SK-N-SH (cell line): ENCODE measurements around the gene PLBD2. TPM values are rescaled to one million over a fixed set of nuclear protein-coding genes. Genes with fewer than 3 reads are reported as not detected.
A peak's percentile ranks its signal among the peaks of the same experiment; 100 is the strongest.

Source experiments
- CTCF ChIA-PET: fragments of 300-600, 350-600 bp; formaldehyde crosslinking; extraction: SDS; loops from one replicate; lab custom pipeline; 2021; lab: Yijun Ruan, JAX
- POLR2A ChIA-PET: fragments of 350-600 bp; sonication (Branson Sonifier 250); formaldehyde crosslinking; extraction: SDS; loops from one replicate; lab custom pipeline; 2020; ENCODE audit warnings: antibody characterized with exemption, inconsistent platforms; lab: Yijun Ruan, JAX
- DNase-seq: peaks from one replicate; pipeline ENCODE4 v3.0.0; 2012
- H2AFZ ChIP-seq: fragments of 200-600 bp; sonication (generic); 2 replicates; pipeline ENCODE4 v1.8.1; 2016; ENCODE audit warnings: antibody characterized with exemption, mild to moderate bottlenecking, low read depth
- H3F3A ChIP-seq: fragments of 200-600 bp; sonication (generic); replicated peaks from 2 replicates; pipeline ENCODE3; 2016; ENCODE audit warnings: antibody characterized with exemption, mild to moderate bottlenecking; ENCODE audit not compliant: insufficient read depth
- H3K27ac ChIP-seq, 2 experiments: fragments of 200-500 bp in 1 of 2; fragments of 200-600 bp in 1 of 2; sonication (Bioruptor generic) in 1 of 2; sonication (generic), shearing (Covaris generic) in 1 of 2; 2 replicates each; pipeline versions ENCODE4 v1.5.1 to v1.6.1; 2014 to 2016; ENCODE audit warnings: low read depth in 2 of 2, inconsistent platforms in 1 of 2, low read length in 1 of 2, mild to moderate bottlenecking in 1 of 2, mixed read lengths in 1 of 2
- H3K27me3 ChIP-seq: fragments of 200-600 bp; sonication (generic), shearing (Covaris generic); 2 replicates; pipeline ENCODE4 v1.6.1; 2016; ENCODE audit warnings: mixed run types; ENCODE audit not compliant: insufficient read depth
- H3K36me3 ChIP-seq, 2 experiments: fragments of 200-500 bp in 1 of 2; fragments of 200-600 bp in 1 of 2; sonication (Bioruptor generic) in 1 of 2; sonication (generic) in 1 of 2; replicated peaks in 1 of 2; 2 replicates each; pipeline versions ENCODE3 to v1.5.1; 2014 to 2016; ENCODE audit warnings: low read length in 1 of 2, mild to moderate bottlenecking in 1 of 2; ENCODE audit not compliant: insufficient read depth in 2 of 2, control insufficient read depth in 1 of 2
- H3K4me1 ChIP-seq, 2 experiments: fragments of 200-500 bp in 1 of 2; fragments of 200-600 bp in 1 of 2; sonication (Bioruptor generic) in 1 of 2; sonication (generic), shearing (Covaris generic) in 1 of 2; 2 replicates each; pipeline versions ENCODE4 v1.5.1 to v1.6.1; 2014 to 2016; ENCODE audit warnings: low read depth in 1 of 2, low read length in 1 of 2, mixed run types in 1 of 2; ENCODE audit not compliant: insufficient read depth in 2 of 2, control insufficient read depth in 1 of 2
- H3K4me2 ChIP-seq: fragments of 200-600 bp; sonication (generic), shearing (Covaris generic); 2 replicates; pipeline ENCODE4 v1.6.1; 2017; ENCODE audit warnings: mixed run types
- H3K4me3 ChIP-seq, 2 experiments: fragments of 200-500 bp in 1 of 2; fragments of 200-600 bp in 1 of 2; sonication (Bioruptor generic) in 1 of 2; sonication (generic), shearing (Covaris generic) in 1 of 2; 2 replicates each; pipeline versions ENCODE4 v1.5.1 to v1.8.1; 2014 to 2016; ENCODE audit warnings: low read depth in 2 of 2, inconsistent platforms in 1 of 2, low read length in 1 of 2, mild to moderate bottlenecking in 1 of 2, mixed read lengths in 1 of 2, moderate library complexity in 1 of 2
- H3K79me2 ChIP-seq: fragments of 200-600 bp; sonication (generic); 2 replicates; pipeline ENCODE4 v1.8.1; 2017; ENCODE audit warnings: mild to moderate bottlenecking; ENCODE audit not compliant: insufficient read depth
- H3K9ac ChIP-seq: fragments of 200-600 bp; sonication (generic); 2 replicates; pipeline ENCODE4 v1.6.1; 2017; ENCODE audit warnings: mixed run types
- H3K9me2 ChIP-seq: fragments of 200-600 bp; sonication (generic); 2 replicates; pipeline ENCODE4 v1.6.1; 2017; ENCODE audit warnings: mixed run types
- H3K9me3 ChIP-seq: fragments of 200-600 bp; sonication (generic); 2 replicates; pipeline ENCODE4 v1.6.1; 2017; ENCODE audit warnings: mixed run types, mild to moderate bottlenecking, moderate library complexity
- H4K20me1 ChIP-seq: fragments of 200-600 bp; sonication (generic); 2 replicates; pipeline ENCODE4 v1.6.1; 2017; ENCODE audit warnings: mild to moderate bottlenecking, mixed run types; ENCODE audit not compliant: insufficient read depth
- EZH2phosphoT487 ChIP-seq: fragments of 200-600 bp; sonication (generic); IDR thresholded peaks from 2 replicates; pipeline ENCODE4 v1.6.1; 2017; ENCODE audit warnings: low read depth, mixed run types, mild to moderate bottlenecking, antibody characterized with exemption, moderate library complexity, borderline replicate concordance
- FOSL2 ChIP-seq: IDR thresholded peaks from 2 replicates; pipeline ENCODE4 v1.4.0; 2012; ENCODE audit warnings: low read depth, mild to moderate bottlenecking, moderate library complexity, borderline replicate concordance
- GABPA ChIP-seq: IDR thresholded peaks from 2 replicates; pipeline ENCODE4 v1.4.0; 2012; ENCODE audit warnings: low read depth, mild to moderate bottlenecking
- MEF2A ChIP-seq: IDR thresholded peaks from 2 replicates; pipeline ENCODE4 v1.4.0; 2012; ENCODE audit warnings: low read depth, borderline replicate concordance
- NFIC ChIP-seq: IDR thresholded peaks from 2 replicates; pipeline ENCODE4 v1.4.0; 2012; ENCODE audit warnings: borderline replicate concordance
- RAD21 ChIP-seq: IDR thresholded peaks from 2 replicates; pipeline ENCODE4 v1.6.1; 2012; ENCODE audit warnings: mild to moderate bottlenecking, low read length
- RCOR1 ChIP-seq: fragments of 150-350 bp; IDR thresholded peaks from 2 replicates; pipeline ENCODE4 v1.6.1; 2017; ENCODE audit warnings: antibody characterized with exemption, low read length
- RXRA ChIP-seq: IDR thresholded peaks from 2 replicates; pipeline ENCODE4 v1.4.0; 2012; ENCODE audit warnings: low read depth, mild to moderate bottlenecking, borderline replicate concordance
- SIN3A ChIP-seq: IDR thresholded peaks from 2 replicates; pipeline ENCODE4 v1.6.1; 2012; ENCODE audit warnings: low read depth, mild to moderate bottlenecking, low read length, moderate library complexity, borderline replicate concordance
- TCF12 ChIP-seq: IDR thresholded peaks from 2 replicates; pipeline ENCODE4 v1.4.0; 2012
- WGBS: methylation state at CpG from one replicate; pipeline ENCODE4 v1.1.6; 2017; ENCODE audit warnings: low lambda C conversion rate; 5-methylcytosine and 5-hydroxymethylcytosine counted together
- polyA plus RNA-seq, 3 experiments: library from polyadenylated mRNA; depleted of rRNA; stranded (reverse); fragments of >200 nt; gene quantifications; 2 replicates each; pipeline ENCODE4 v1.2.3, GENCODE V29; 2012
- TF ChIP-seq, protein P1 (sequence below): IDR thresholded peaks from 2 replicates; pipeline ENCODE4; 2012
- TF ChIP-seq, protein P2 (sequence below): IDR thresholded peaks from 2 replicates; pipeline ENCODE4 v1.4.0; 2012; ENCODE audit warnings: low read depth, borderline replicate concordance
- TF ChIP-seq, protein P3 (sequence below): fragments of 200-600 bp; sonication (generic); IDR thresholded peaks from 2 replicates; pipeline ENCODE4 v1.6.1; 2017; ENCODE audit warnings: antibody characterized with exemption, mild to moderate bottlenecking, moderate library complexity

The PLBD2 gene
- polyA plus RNA-seq, 1 of the 3 experiments (the other 2 are of a cell fraction), result 15.2 TPM

DNA sequence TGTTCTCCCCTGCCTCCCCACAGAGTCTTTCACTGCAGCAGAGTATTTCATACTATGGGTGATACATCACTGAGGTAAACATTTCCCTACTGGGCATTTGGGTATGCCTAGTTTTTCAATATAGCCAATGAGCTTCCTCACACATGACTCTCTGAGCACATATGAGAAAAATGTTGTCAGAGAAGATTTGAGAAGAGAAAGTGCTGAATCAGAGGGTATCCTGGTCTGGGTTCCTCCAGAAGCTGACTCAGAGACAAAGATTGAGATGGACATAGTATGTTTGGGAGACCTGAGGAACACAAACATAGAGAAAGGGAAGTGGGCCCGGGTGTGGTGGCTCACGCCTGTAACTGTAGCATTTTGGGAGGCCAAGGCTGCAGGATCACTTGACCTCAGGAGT, 36.0 kb upstream of the PLBD2 start:
- Histone ChIP-seq H3K79me2 (no peaks in the 10 kb centered on the region), H2AFZ (no peak overlapping the region), H3K27ac (no peak overlapping the region), H3F3A (peaks cover 6% of the 10 kb centered on the region), H3K36me3 (peaks cover 0 to 14% of the 10 kb centered on the region in 2 experiments), H3K27me3 (no peaks in the 10 kb centered on the region), H3K9ac (no peak overlapping the region), H4K20me1 (no peaks in the 10 kb centered on the region), H3K9me3 (no peaks in the 10 kb centered on the region), H3K4me2 (no peak overlapping the region), H3K4me1 (no peaks in the 10 kb centered on the region), H3K4me3 (no peak overlapping the region), H3K9me2 (no peaks in the 10 kb centered on the region)
- ChIA-PET CTCF (interaction anchor here (0.9 to 2.4 kb wide), 3 partner anchors 10 to 103 kb away, joined by 3 to 12 read pairs (median 5); no protein-coding TSS in a partner anchor), POLR2A (no interaction called here)
- DNase-seq, result no peak
- 91% methylated on average over 2 of the region's 2 CpGs for WGBS
- TF ChIP-seq FOSL2 (no peak; the same call in 1 of the 2 replicates), GABPA (no peak), MEF2A (no peak), SIN3A (no peak)
- TF ChIP-seq, protein P1, sequence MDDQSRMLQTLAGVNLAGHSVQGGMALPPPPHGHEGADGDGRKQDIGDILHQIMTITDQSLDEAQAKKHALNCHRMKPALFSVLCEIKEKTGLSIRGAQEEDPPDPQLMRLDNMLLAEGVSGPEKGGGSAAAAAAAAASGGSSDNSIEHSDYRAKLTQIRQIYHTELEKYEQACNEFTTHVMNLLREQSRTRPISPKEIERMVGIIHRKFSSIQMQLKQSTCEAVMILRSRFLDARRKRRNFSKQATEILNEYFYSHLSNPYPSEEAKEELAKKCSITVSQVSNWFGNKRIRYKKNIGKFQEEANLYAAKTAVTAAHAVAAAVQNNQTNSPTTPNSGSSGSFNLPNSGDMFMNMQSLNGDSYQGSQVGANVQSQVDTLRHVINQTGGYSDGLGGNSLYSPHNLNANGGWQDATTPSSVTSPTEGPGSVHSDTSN, result no peak

DNA sequence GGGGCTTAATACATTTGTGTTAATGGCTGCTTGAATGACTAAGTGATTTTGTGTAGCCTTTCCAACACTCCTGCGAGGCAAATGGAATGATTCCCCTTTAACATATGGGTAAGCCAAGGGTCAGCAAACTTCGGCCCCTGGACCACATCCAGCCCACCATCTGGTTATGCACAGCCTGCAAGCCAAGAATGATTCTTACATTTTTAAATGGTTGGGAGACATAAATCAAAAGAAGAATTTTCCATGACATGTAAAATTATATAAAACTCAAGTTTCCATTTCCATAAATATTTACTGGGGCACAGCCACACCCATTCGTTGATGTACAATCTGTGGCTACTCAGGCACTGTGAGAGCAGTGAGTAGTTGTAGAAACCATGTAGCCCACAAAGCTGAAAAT, 32.5 kb upstream of the PLBD2 start:
- 39% methylated on average over 3 of the region's 3 CpGs for WGBS
- CTCF ChIA-PET, result no interaction called here
- TF ChIP-seq, protein P1, result peak; percentile 48
- TF ChIP-seq EZH2phosphoT487, result no peak
- TF ChIP-seq RXRA, result no peak
- no peak for TF ChIP-seq RAD21
- peak; percentile 64 for TF ChIP-seq TCF12
- no peak for TF ChIP-seq RCOR1
- peak; percentile 31; the same call in 1 of the 2 replicates for TF ChIP-seq NFIC
- no peak for TF ChIP-seq SIN3A
- TF ChIP-seq, protein P2, sequence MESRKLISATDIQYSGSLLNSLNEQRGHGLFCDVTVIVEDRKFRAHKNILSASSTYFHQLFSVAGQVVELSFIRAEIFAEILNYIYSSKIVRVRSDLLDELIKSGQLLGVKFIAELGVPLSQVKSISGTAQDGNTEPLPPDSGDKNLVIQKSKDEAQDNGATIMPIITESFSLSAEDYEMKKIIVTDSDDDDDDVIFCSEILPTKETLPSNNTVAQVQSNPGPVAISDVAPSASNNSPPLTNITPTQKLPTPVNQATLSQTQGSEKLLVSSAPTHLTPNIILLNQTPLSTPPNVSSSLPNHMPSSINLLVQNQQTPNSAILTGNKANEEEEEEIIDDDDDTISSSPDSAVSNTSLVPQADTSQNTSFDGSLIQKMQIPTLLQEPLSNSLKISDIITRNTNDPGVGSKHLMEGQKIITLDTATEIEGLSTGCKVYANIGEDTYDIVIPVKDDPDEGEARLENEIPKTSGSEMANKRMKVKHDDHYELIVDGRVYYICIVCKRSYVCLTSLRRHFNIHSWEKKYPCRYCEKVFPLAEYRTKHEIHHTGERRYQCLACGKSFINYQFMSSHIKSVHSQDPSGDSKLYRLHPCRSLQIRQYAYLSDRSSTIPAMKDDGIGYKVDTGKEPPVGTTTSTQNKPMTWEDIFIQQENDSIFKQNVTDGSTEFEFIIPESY, result no peak
- TF ChIP-seq, protein P3, sequence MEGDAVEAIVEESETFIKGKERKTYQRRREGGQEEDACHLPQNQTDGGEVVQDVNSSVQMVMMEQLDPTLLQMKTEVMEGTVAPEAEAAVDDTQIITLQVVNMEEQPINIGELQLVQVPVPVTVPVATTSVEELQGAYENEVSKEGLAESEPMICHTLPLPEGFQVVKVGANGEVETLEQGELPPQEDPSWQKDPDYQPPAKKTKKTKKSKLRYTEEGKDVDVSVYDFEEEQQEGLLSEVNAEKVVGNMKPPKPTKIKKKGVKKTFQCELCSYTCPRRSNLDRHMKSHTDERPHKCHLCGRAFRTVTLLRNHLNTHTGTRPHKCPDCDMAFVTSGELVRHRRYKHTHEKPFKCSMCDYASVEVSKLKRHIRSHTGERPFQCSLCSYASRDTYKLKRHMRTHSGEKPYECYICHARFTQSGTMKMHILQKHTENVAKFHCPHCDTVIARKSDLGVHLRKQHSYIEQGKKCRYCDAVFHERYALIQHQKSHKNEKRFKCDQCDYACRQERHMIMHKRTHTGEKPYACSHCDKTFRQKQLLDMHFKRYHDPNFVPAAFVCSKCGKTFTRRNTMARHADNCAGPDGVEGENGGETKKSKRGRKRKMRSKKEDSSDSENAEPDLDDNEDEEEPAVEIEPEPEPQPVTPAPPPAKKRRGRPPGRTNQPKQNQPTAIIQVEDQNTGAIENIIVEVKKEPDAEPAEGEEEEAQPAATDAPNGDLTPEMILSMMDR, result no peak
- no peaks in the 10 kb centered on the region for H3K27me3 ChIP-seq
- H3K36me3 ChIP-seq, result peaks cover 0 to 5% of the 10 kb centered on the region in 2 experiments
- no peak overlapping the region for H2AFZ ChIP-seq
- no peak overlapping the region for H3K4me2 ChIP-seq
- no peak for DNase-seq
- POLR2A ChIA-PET, result no interaction called here
- no peaks in the 10 kb centered on the region for H3K9me2 ChIP-seq
- H3K9ac ChIP-seq, result no peak overlapping the region
- no peaks in the 10 kb centered on the region; a peak in 1 of 4 replicates for H3K4me1 ChIP-seq
- no peaks in the 10 kb centered on the region for H3K79me2 ChIP-seq
- no peaks in the 10 kb centered on the region for H3K9me3 ChIP-seq
- no peaks in the 10 kb centered on the region for H4K20me1 ChIP-seq
- H3K27ac ChIP-seq, result no peak overlapping the region
- no peaks in the 10 kb centered on the region for H3F3A ChIP-seq
- no peak overlapping the region for H3K4me3 ChIP-seq
